Stimulated activated CD4-positive, alpha-beta T cell treated with anti-CD3 and anti-CD28 coated beads, Interleukin-1b, Interleukin-23, amount 100 ng/mL, for 4 hours (primary cell): ENCODE results near the gene TTLL11.

Source experiments
- DNase-seq, 2 donors: peaks; one replicate each; pipeline ENCODE4 v3.0.0-alpha.2; 2020; ENCODE audit warnings: low read depth in 2 of 2

The TTLL11 gene

GRCh38 chr9:121835587-121836365 is 257.3 kb downstream of the TTLL11 start:
- no peak for DNase-seq

DNA sequence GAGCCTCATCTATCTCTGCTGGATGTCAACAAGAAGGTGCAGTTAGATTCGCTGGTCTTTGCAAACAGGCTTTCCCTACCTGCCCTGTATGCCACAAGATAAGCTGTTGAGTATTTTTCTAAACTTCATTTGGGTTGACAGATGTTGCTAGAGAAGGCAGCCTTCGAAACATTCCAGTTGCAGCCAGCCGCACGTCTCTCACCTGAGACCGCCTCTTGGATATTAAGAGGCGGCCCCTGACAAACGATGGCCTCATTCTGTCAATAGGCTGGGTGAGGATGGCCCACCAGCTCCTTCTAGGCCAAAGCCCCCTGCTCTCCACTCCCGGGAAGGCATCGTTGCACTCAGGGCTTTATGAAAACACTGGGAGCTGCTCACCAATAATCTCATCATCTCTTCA is 260.0 kb downstream of the TTLL11 start:
- no peak for DNase-seq

GRCh38 chr9:121831869-121832268 is 261.2 kb downstream of the TTLL11 start:
- DNase-seq = no peak

- DNase-seq = no peak
Observed at GRCh38 chr9:121830441-121831140, 262.5 kb downstream of the TTLL11 start.

- DNase-seq = no peak
Observed at GRCh38 chr9:121827251-121827967, 265.7 kb downstream of the TTLL11 start.

DNA sequence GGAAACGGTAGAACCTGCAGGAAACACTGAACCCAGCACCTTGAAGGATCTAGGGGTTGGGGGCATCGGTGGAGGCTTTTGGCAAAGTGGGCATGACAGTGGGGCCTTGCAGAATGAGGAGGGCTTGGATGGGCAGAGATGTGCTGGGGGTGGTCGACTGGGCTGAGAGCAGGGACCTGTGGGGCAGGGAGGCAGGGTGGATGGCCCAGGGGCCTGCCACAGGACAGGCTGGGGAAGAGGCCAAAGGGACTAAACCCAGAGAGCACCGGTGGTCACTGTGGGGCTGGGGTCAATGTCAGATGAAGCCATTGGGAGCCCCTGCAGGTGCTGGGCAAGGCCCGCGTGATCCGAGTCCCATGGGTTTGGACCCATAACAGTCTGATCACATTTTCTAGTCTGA is 266.4 kb downstream of the TTLL11 start:
- DNase-seq = no peak

DNA sequence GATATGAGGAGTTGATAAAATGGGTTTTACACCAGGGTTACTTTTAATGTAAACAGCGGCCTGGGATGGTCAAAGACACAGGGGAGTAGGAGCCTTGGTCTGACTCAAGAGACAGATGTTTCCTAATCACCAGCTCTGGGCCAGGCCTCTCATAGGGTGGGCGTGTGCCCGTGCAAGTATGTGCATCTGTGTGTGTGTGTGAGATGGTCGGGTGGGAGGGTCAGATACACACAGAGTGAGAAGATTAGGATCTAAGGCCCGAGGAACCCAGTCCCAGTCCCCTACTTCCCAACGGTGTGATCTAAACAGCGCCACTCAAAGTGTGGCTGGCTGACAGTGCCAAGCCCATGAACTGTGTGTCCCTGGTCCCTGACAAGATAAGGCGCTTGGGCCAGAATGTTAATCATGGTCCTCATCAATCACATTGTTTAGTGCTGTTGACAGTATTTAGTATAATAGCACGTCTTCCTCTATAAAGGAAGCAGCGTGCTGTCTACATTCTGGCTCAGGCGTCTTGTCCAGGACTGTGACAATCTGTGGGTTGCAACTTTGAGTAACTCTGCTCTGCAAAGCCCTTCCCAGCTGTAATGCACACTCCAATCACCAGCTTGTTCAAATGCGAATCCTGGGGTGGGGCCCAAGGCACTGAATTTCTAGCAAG is 267.9 kb downstream of the TTLL11 start:
- no peak for DNase-seq

- DNase-seq = no peak
Observed at GRCh38 chr9:121824651-121825030, 268.5 kb downstream of the TTLL11 start.

DNA sequence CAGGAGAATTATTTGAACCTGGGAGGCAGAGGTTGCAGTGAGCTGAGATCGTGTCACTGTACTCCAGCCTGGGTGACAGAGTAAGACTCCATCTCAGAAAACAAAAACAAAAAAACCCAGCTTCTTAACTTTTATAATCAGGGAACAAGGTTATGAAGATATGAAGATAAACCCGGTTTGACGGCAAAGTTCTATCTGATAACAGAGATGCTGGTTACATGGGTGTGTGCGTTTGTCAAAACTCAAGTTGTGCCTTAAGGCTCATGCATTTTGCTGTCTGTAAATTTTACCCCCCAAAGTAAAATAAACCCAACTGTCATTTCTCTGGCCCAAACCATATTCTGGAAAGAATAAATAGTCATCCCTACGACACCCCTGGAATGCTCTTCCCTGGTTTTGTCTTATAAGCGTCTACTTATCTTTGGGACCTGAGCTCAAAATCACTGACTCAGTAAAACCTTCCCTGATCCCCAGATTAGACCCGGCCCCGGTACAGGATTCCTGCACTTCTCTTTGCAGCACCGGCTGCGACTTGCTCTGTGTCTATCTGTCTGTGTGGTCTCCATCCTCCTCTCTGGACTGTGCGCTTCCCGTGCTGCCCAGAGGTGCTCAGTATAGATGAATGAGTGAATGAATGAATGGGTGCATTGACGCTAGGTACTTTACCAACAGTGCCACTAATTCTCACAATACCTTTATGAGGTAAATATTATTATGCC is 269.5 kb downstream of the TTLL11 start:
- no peak for DNase-seq

- DNase-seq = no peak
Observed at GRCh38 chr9:121822093-121823085, 270.7 kb downstream of the TTLL11 start.

GRCh38 chr9:121821326-121821725 is 271.8 kb downstream of the TTLL11 start:
- DNase-seq = no peak

DNA sequence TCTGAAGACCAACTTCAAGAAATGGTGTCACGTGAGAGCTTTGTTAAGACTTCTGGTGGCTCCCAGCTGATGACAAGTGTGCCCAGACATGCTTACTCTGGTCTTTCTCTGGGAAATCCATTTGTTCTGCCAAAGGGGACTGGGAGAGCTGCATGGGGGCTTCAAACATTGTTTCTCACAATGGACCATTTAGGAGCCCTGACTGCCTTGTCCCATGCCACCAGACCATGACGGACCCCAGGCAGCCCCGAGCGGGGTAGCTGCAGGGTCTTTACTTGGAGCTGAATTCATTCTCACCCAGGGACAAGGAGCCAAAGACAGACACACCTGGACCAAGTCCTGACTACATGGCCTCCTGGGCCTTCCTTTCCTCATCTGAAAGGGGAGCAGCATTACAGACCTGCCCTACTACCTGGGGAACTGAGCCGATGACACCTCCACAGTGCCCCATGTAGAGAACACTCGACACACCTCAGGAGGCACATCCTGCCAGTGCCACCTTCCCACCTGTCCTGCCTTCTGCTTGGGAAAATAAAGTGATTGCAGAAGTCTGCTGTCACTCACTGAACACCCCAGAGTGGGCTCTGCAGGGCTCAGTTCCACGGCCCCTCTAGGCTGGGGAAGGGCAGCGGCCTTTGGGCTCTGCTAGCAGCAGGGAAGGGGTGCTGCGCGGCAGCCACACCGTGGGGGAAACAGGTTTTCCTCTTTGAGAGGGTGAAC is 272.7 kb downstream of the TTLL11 start:
- DNase-seq = no peak

- no peak for DNase-seq
Observed at GRCh38 chr9:121819428-121820231, 273.5 kb downstream of the TTLL11 start.

DNA sequence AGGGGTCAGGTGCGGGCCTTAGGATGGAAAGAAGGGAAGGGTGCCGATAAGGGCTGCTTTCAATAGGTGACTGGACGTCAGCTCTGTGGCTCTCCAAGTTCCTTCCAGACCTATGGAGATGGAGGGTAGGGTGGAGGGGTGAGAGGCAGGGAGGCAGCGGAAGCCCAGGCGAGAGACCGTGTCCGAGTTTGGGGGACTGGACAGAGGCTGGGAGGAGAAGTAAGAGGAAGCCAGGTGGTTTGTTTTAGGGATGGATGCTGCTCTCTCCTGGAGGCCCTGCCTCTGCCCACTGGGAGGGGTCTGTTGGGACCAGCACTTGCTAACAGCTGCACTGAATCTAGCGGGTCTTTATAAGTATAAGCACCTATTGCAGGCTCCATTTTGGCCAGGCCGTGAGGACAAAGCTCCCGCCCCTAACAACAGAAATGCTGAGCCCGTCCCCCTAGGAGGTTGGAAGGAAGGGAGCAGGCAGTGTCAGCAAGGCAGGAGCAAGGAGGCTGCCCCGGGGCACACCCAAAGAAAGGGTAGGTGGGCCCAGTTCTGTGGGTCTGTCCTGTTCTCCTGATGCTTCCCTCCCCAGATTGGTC is 274.2 kb downstream of the TTLL11 start:
- DNase-seq = no peak

GRCh38 chr9:121818016-121818661 is 275.0 kb downstream of the TTLL11 start:
- DNase-seq = no peak

- DNase-seq = no peak
Observed at GRCh38 chr9:121817476-121817875, 275.6 kb downstream of the TTLL11 start.

- DNase-seq = no peak
Observed at GRCh38 chr9:121816845-121817450, 276.2 kb downstream of the TTLL11 start.

GRCh38 chr9:121816449-121816817 is 276.7 kb downstream of the TTLL11 start:
- DNase-seq = no peak
